BLaER1 (cell line): Measurements from ENCODE around the gene NTRK2.

Experiments
- H3K27ac ChIP-seq: shearing (Covaris generic); formaldehyde crosslinking; 2 replicates; pipeline ENCODE4 v1.8.1; 2022
- H3K27me3 ChIP-seq: shearing (Covaris generic); formaldehyde crosslinking; 2 replicates; pipeline ENCODE4 v1.8.1; 2022
- H3K36me3 ChIP-seq: shearing (Covaris generic); formaldehyde crosslinking; 2 replicates; pipeline ENCODE4 v1.8.1; 2022
- H3K4me1 ChIP-seq: shearing (Covaris generic); formaldehyde crosslinking; 2 replicates; pipeline ENCODE4 v1.8.1; 2022
- H3K4me2 ChIP-seq: shearing (Covaris generic); formaldehyde crosslinking; 2 replicates; pipeline ENCODE4 v1.8.1; 2022
- H3K4me3 ChIP-seq: shearing (Covaris generic); formaldehyde crosslinking; 2 replicates; pipeline ENCODE4 v1.8.1; 2022
- H3K9ac ChIP-seq: shearing (Covaris generic); formaldehyde crosslinking; 2 replicates; pipeline ENCODE4 v1.8.1; 2022
- H3K9me3 ChIP-seq: shearing (Covaris generic); formaldehyde crosslinking; 2 replicates; pipeline ENCODE4 v1.8.1; 2022
- H4K20me1 ChIP-seq: shearing (Covaris generic); formaldehyde crosslinking; 2 replicates; pipeline ENCODE4 v1.8.1; 2022
- Cebpa-rat ChIP-seq: shearing (Covaris generic); IDR thresholded peaks from 2 replicates; pipeline ENCODE4 v1.8.1; 2022

The NTRK2 gene

DNA sequence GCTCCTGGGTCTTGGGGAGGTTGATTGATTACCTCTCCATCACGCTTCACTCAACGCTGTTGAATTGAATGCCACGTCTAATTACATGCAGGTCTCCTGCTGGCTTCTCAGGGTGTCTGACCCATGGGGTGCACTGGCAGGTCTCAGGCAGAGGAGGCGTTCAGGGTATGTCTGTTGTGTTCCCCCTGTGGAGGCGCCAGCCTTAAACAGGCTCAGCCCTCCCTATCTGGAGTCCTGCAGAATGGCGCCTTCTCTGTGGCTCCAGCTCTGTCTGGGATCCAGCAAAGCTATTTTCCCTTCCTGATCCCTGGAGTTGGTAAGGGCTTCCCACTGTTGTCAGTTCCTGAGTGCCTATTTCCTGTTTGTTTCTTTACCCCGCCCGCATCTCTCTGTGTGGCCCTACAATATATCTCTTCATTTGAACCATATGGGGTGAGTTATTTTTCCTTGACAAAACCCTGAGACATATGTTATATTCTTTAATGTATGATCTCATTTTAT, 150.0 kb downstream of the NTRK2 start:
- no peaks in the 10 kb centered on the region for H3K36me3 ChIP-seq
- H3K27me3 ChIP-seq, result no peaks in the 10 kb centered on the region
- H4K20me1 ChIP-seq, result no peaks in the 10 kb centered on the region
- H3K9ac ChIP-seq, result no peak overlapping the region
- H3K4me1 ChIP-seq, result no peaks in the 10 kb centered on the region
- H3K4me2 ChIP-seq, result no peak overlapping the region
- no peak for TF ChIP-seq Cebpa-rat
- H3K4me3 ChIP-seq, result no peak overlapping the region
- no peaks in the 10 kb centered on the region for H3K9me3 ChIP-seq
- no peak overlapping the region for H3K27ac ChIP-seq

DNA sequence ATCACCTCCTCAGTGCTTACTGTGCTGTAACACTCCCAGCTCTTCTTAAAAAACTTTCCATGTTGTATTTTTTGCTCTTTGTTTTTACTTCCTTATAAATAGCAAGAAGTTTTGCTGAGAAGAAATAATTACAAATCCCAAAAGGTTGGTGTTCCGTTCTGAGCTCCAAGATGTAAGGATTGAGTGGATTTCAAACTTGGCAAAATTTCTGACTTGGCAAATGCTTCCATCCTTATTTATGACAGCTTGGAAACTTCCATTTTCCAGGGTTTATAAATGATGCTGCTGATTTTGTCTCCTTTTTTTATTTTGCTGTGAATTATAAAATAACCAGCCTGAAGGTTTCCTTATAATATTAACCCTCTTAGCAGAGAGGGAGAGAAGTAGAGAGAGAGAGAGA, 151.9 kb downstream of the NTRK2 start:
- H3K27me3 ChIP-seq, result no peaks in the 10 kb centered on the region
- TF ChIP-seq Cebpa-rat, result no peak
- H3K36me3 ChIP-seq, result no peaks in the 10 kb centered on the region
- H3K27ac ChIP-seq, result no peak overlapping the region
- H3K9me3 ChIP-seq, result no peaks in the 10 kb centered on the region
- H3K4me3 ChIP-seq, result no peak overlapping the region
- H3K4me1 ChIP-seq, result no peaks in the 10 kb centered on the region
- H3K9ac ChIP-seq, result no peak overlapping the region
- H3K4me2 ChIP-seq, result no peak overlapping the region
- no peaks in the 10 kb centered on the region for H4K20me1 ChIP-seq

- Histone ChIP-seq H4K20me1 (no peaks in the 10 kb centered on the region), H3K9ac (no peak overlapping the region), H3K27ac (no peak overlapping the region), H3K4me1 (no peaks in the 10 kb centered on the region), H3K4me2 (no peak overlapping the region; the same call in 1 of the 2 replicates), H3K9me3 (no peaks in the 10 kb centered on the region), H3K4me3 (no peak overlapping the region), H3K27me3 (no peaks in the 10 kb centered on the region), H3K36me3 (no peaks in the 10 kb centered on the region)
- no peak for TF ChIP-seq Cebpa-rat
Measured at GRCh38 chr9:84822589-84823233, 153.2 kb downstream of the NTRK2 start.

DNA sequence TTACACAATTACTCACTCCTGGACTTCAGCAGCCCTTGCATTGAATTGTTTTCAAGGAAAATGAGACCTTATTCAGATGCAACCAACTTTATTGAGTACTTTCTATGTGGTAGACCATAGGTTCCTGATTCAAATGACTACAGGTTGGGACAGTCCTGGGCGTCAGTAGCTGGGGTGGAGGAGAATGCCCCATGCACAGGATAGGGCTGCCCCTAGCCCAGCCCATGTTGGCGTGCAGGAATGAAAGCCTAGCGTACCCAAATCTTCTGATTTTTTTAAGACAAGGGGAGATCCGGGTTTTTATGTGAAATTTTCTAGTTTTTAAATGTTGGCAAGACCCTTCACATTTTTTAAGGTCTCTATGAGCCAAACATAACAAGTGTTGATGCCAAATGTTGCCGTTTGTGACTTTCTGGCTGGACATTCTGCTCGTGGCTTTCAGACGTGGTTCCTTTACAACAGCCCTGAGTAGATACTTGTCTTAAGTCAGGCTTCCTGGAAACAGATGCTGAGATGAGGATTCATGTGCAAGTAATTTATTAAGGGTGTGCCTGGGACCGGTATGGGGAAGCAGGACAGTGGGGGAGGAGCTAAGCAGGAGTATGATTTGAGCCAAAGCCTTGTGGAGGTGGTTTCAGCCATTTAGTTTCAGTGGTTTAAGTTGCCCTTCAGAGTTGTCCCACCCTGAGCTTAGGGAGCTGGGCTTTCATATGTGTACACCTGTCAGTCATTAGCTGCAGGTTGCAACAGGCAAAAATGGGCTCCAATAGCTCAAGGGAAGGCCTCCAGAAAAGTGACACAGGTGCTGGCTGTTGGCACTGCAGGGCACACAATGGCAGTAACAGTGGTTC, 154.1 kb downstream of the NTRK2 start:
- no peaks in the 10 kb centered on the region for H3K4me1 ChIP-seq
- H3K36me3 ChIP-seq, result no peaks in the 10 kb centered on the region
- H3K4me2 ChIP-seq, result no peak overlapping the region
- no peaks in the 10 kb centered on the region for H3K27me3 ChIP-seq
- no peaks in the 10 kb centered on the region for H4K20me1 ChIP-seq
- TF ChIP-seq Cebpa-rat, result no peak
- H3K9ac ChIP-seq, result no peak overlapping the region
- no peaks in the 10 kb centered on the region for H3K9me3 ChIP-seq
- H3K4me3 ChIP-seq, result no peak overlapping the region
- no peak overlapping the region for H3K27ac ChIP-seq

DNA sequence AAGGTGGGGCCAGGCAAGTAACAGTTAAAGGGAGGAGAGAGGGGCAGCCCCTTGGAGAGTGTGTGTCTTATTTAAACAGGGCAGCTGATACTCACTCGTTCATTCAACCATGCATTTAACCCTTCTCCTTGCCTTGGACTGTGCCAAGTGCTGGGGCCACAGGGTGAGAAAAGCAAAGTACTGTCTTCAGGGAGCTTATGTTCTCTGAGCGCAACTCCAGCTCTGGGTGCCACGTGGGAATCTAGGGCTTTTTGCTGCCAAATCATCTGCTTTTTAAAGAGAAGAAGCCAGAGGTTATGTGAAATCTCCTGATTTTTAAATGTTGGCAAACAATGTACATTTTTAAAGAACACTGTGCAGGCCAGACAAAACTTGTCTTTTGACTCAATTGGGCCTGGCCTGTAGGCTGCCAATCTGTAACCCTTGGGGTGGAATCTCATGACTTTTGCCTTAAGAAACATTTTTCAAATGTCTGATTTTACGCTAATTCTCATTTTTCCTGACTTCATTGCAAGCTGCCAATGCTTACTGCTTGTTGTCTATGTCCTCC, 157.8 kb downstream of the NTRK2 start:
- no peaks in the 10 kb centered on the region for H3K4me1 ChIP-seq
- H3K9me3 ChIP-seq, result no peaks in the 10 kb centered on the region
- no peak overlapping the region for H3K27ac ChIP-seq
- no peak overlapping the region for H3K9ac ChIP-seq
- no peak overlapping the region for H3K4me3 ChIP-seq
- H3K36me3 ChIP-seq, result no peaks in the 10 kb centered on the region
- H3K27me3 ChIP-seq, result no peaks in the 10 kb centered on the region
- no peak overlapping the region for H3K4me2 ChIP-seq
- H4K20me1 ChIP-seq, result no peaks in the 10 kb centered on the region
- no peak for TF ChIP-seq Cebpa-rat

DNA sequence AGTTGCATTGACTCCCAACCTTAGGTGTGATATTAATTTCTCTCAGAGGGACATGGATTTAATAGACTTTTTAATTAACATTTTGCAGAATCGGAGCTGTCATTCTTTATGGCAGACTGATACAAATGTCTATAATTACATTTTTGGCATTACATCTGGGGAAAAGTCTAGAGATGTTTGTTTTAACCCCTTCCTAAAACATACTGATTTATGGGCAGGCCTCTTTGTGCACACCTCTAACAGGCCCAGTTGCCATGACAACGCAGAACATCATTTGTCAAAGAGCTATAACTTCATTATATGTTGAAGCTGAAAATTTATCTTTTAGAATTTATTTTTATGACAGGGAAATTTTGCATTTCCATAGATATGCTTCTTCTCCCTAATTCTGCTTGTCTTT, 158.5 kb downstream of the NTRK2 start:
- H3K4me3 ChIP-seq, result no peak overlapping the region
- H3K9ac ChIP-seq, result no peak overlapping the region
- no peaks in the 10 kb centered on the region for H3K27me3 ChIP-seq
- no peaks in the 10 kb centered on the region for H3K9me3 ChIP-seq
- H3K36me3 ChIP-seq, result no peaks in the 10 kb centered on the region
- H3K27ac ChIP-seq, result no peak overlapping the region
- no peak for TF ChIP-seq Cebpa-rat
- H3K4me1 ChIP-seq, result no peaks in the 10 kb centered on the region
- H4K20me1 ChIP-seq, result no peaks in the 10 kb centered on the region
- no peak overlapping the region for H3K4me2 ChIP-seq

DNA sequence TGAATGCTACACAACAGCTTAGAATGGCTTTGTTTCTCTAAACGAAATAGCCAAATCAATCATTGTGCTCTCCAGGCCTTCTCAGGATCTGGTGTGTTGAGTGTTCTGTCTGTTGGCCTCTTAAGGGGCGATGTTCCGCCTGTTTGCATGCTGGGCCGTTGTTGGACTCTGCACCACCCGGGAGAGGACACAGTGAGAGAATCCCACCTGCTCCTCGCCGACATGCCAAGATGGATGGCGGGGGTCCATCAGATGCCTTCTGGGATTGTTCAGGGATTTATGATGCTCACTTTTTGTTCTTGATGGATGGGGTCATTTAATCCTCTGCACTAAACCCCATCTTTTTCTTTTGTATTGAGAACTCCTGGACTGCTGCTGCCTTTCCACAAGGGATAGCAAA, 159.9 kb downstream of the NTRK2 start:
- Histone ChIP-seq H3K36me3 (no peaks in the 10 kb centered on the region), H3K27ac (no peak overlapping the region), H3K9ac (no peak overlapping the region), H4K20me1 (no peaks in the 10 kb centered on the region), H3K27me3 (no peaks in the 10 kb centered on the region), H3K4me3 (no peak overlapping the region), H3K9me3 (no peaks in the 10 kb centered on the region), H3K4me2 (no peak overlapping the region), H3K4me1 (no peaks in the 10 kb centered on the region)
- no peak for TF ChIP-seq Cebpa-rat

GRCh38 chr9:84829997-84830696, 160.6 kb downstream of the NTRK2 start:
- H3K4me3 ChIP-seq, result no peak overlapping the region
- H3K4me2 ChIP-seq, result no peak overlapping the region
- H3K27ac ChIP-seq, result no peak overlapping the region
- TF ChIP-seq Cebpa-rat, result no peak
- no peaks in the 10 kb centered on the region for H3K4me1 ChIP-seq
- H3K27me3 ChIP-seq, result no peaks in the 10 kb centered on the region
- H3K36me3 ChIP-seq, result no peaks in the 10 kb centered on the region
- no peaks in the 10 kb centered on the region for H3K9me3 ChIP-seq
- H4K20me1 ChIP-seq, result no peaks in the 10 kb centered on the region
- H3K9ac ChIP-seq, result no peak overlapping the region

- Histone ChIP-seq H3K4me2 (no peak overlapping the region), H3K4me1 (no peaks in the 10 kb centered on the region), H4K20me1 (no peaks in the 10 kb centered on the region), H3K36me3 (no peaks in the 10 kb centered on the region), H3K4me3 (no peak overlapping the region), H3K27me3 (no peaks in the 10 kb centered on the region), H3K9ac (no peak overlapping the region), H3K9me3 (no peaks in the 10 kb centered on the region), H3K27ac (no peak overlapping the region)
- no peak for TF ChIP-seq Cebpa-rat
Measured at GRCh38 chr9:84831377-84831776, 161.8 kb downstream of the NTRK2 start.
